AG08395 (cell line): ENCODE measurements around the gene CPSF4L.

Experiments
- DNase-seq: peaks from one replicate; pipeline ENCODE4 v3.0.0; 2012; ENCODE audit warnings: mixed read lengths, low spot score

CPSF4L gene

DNA sequence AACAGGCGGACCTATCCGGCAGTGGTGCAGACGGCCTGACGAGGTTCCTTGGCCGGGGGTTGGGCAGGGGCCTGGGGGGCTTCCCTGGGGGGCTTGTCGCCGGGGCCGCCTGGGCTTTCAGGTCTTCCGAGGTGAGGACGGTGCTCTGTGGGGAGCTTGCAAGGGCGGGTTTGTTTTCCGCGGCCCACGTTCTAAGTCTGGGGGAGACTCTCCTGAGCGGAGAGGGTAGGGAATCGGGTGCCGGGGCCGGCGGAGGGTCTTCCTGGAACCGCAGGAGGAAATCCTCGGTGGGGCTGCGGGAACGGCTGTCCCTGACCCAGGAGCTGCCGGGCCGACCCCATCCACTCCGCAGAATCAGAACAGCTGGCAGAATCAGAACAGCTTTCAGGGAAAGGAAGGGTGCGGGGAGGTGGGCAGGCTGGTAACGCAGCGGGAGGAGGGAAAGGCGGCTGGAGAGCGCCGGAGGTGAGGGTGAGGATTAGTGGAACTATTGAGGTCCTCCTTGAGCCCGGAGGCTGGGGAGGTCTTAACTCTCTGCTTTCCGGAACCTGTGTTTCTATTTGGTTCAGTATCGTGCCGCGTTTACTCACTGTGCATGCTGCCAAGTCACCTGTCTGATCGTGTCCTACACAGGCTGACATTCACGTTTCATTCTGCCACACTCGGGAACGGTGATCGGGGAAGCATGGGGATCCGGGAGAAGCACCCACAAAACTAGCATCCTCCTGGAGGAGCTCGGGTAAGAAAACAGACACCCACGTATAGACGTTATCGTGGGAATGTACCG, 28.9 kb downstream of the CPSF4L start:
- DNase-seq: peak; percentile 44

DNA sequence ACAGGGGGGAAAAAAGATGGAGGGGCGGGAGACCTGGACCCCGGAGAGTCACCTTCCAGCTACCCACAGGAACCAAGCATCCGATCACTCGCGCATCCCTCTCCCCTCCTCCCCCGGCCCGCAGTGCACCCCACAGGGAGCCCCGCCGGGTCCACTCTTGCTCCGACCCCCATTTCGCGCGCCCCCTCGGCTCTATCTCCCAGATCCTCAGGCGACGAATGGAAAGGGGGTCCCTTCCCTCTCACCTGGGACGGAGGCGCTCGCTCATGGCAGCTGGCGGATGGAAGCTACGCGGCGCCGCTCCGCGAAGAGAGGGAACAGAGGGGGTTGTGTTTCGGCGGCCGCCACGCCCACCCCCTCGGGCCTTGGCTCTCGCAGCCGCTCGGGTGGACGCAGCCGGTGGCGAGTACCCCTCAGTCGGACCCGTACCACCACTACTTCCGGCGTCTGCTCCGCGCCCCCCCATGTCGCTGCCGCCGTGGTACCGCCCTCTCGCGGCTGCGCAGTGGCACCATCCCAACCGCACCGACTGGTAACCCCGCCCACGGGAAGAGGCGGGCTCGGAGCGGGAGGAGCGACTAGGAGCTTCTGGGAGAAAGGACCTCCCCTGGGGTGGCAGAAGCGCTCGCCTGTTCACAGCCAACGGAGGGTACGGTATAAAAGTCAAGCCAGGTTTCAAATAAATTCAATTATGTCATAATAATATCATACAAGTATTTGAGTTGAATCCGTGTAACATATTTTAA, 29.7 kb downstream of the CPSF4L start:
- peak; percentile 98 for DNase-seq

DNA sequence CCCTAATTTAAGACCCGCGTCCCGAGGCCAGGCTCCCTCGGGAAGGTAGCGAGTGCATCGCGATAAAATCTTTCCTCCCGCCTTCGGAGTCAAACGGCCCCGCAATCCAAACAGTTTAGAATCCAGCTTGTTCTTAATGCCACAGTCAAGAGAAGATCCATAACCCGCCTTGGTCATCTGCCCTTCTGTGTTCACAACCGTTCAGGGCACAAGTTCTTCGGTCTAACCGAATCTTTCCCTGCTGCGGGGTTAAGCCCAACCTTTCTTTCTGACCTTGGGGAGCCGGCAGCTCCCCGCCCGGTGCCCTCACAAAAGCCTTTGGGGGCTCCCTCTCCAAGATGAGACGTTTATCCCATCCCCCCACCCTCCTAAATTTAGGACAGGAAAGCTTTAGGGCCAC, 30.3 kb downstream of the CPSF4L start:
- peak; percentile 24 for DNase-seq

DNA sequence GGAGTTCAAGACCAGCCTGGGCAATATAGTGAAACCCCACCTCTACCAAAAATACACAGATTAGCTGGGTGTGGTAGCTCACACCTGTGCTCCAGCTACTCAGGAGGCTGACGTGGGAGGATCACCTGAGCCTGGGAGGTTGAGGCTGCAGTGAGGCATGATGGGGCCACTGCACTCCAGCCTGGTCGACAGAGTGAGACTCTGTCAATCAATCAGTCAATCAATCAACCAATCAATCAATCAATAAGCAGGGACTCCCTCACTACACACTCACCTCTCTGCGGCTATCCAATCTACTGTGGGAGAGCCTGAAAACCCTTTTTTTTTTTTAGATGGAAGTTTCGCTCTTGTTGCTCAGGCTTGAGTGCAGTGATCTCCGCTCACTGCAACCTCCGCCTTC, 31.6 kb downstream of the CPSF4L start:
- no peak for DNase-seq

DNA sequence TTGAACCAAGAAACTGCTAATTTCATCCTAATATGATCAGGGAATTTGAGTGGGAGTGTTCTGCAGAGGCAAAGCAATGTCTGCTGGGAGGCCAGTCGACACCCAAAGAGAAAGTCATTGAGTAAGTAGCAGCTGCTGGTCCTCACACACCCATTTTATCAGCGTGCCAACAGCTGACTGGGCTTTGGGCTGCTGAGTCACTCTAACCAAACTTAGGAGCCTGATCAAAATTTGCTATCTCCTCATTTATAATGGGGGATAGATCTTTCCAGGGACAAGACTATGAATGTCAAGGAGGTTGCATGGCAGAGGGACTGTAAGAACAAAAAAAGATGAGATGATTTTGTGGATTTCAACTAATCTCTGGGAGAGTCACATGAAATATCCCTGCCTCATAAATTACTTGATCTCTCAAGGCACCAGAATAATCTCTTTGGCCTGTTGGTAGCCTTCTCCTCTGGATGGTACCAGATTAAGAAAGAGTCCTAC, 32.9 kb downstream of the CPSF4L start:
- DNase-seq: peak; percentile 95

DNA sequence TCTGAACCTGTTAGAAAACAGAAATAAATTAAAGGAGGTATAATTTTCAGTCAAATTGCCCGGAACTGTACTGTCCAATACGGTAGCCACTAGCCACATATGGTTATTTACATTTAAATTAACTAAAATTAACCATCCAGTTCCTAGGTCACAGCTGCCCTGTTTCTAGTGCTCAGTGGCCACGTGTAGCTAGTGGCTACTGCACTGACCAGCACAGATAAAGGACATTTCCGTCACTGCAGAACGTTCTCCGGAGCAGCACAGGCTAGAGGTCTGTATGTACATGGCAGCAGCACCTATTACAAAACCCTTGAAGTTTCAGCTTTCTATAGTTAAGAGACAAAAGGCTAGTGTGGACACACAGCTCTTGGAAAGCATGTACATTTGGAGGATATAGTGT, 33.7 kb downstream of the CPSF4L start:
- no peak for DNase-seq

DNA sequence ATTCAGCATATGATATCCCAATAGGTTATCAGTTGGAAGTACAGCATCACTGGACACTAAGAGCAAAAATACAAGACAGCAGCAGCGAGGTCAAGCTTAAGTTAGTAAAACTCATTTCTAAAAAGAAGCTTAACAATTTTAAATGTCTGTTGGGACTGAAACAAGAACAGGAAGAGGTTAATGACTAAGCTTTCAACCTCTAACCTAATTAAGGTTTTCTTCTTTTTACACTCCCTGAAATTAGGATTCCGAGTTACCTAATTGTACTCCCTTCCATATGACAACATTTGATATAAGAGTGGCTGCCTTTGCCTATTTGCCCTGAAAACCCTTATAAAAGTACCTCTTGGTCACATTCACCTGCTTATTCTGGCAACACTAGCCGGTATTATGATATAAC, 34.3 kb downstream of the CPSF4L start:
- DNase-seq: no peak

DNA sequence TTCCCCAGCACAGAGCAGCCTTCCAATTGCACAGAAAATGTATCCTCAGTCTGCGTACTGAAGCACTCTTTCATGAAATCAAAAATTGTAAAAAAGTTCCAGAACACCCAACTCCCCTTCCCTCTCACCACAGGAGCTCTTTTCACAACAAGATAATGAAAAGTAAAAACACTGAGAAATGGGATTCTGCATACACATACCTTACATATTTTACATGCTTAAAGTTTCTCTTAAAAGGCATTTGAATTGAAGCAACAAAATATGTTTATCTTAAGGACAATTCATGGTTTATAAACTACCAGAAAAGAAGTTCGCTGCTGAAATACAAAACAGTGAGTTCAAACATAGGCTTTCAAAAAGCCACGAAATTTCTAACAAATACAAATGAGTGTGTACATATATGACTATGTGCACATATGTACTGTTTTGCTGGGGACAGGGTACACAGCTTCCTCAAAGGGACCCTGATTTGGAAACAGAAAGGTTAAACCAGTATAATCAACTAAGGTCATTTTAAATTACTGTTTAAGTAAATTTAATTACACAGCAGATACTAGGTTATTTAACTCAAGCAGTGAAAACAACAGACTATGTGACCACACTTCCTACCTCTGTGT, 35.0 kb downstream of the CPSF4L start:
- DNase-seq: no peak

DNA sequence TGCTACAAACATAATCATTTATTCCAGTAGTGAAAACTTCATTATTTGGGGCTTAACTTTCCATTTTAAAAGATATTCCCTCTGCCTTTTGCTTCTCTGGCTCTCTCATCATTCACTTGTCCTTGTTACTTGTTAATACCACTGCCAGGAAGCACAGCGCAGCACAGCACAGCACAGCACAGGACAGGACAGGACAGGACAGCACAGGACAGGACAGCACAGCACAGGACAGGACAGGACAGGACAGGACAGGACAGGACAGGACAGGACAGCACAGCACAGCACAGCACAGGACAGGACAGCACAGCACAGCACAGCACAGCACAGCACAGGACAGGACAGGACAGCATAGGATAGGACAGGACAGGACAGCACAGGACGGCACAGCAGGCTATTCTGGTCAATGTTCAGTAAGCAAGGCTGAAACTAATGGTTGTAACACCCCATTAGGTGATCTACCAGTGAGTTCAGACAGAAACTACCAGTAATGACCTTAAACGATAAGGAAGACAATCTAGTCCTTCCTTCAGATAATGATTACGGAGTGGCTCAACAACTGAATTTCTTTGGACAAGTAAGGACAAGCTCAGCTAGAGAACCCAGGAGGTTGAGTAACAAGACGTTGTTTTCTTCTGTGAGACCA, 36.9 kb downstream of the CPSF4L start:
- DNase-seq: no peak

DNA sequence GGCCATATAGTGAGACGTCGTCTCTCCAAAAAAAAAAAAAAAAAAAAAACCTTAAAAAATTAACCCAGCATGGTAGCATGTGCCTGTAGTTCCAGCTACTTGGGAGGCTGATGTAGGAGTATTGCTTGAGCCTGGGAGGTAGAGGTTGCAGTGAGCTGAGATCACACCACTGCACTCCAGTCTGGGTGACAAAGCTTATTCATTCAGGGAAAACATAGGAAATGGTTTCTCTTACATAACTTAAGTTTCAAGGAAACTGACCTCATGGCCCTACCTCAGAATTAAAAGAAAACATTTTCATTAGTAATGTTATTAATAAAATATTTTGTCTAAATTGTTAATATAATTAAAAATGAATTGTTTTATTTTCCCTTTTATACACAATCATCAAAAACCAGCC, 37.4 kb downstream of the CPSF4L start:
- no peak for DNase-seq

DNA sequence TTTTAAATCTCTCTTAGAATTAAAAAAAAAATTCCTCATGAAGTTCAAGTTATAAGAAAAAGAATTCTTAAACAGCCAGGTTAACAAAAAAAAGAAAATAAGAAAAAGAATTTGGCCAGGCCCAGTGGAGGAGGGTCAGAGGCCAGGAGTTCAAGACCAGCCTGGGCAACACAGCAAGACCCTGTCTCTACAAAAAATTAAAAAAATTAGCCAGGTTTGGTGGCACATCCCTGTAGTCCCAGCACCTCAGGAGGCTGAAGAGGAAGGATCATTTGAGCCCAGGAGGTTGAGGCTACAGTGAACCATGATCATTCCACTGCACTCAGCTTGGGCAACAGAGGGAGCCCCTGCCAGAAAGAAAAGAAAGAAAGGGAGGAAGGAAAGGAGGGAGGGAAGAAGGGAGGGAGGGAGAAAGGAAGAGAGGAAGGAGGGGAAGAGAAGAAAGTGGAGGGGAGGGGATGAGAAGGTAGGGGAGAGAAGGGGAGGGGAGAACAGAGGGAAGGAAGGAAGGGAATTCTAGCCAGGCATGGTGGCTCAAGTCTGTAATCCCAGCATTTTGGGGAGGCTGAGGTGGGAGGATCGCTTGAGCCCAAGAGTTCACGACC, 38.0 kb downstream of the CPSF4L start:
- no peak for DNase-seq

DNA sequence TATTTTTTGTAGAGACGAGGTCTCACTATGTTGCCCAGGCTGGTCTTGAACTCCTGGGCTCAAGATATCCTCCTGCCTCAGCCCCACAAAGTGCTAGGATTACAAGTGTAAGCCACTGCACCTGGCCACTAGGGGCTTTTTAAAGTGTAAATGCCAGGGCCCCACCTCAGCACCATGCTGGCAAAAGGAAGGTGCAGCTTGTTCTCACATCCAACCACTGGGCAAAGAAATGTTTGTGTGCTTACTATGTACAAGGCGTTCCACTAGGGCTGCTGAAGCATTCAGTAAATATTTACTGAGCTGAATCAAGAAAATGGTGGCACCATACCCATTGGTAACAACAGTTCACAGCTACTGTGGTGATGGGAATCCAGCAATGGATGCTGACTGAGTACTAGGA, 46.2 kb downstream of the CPSF4L start:
- DNase-seq: no peak

DNA sequence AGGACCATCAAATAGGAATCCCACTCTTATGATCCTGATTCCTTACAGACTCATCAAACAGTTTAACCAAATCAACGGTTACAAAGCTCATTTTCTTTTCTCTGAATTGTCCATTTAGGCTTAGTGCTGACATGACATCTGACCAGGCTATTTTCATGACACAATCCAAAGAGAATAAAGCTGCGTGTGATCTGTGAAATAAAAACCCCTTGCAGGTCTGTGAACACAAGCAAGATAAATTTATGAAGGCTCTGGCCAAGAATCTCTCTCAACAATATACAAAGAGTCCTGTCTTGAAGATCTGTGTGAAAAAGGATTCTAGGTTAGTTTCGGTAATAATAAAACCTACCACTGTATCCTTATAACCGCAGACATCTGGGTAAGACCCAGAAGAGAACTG, 46.8 kb downstream of the CPSF4L start:
- DNase-seq: no peak

DNA sequence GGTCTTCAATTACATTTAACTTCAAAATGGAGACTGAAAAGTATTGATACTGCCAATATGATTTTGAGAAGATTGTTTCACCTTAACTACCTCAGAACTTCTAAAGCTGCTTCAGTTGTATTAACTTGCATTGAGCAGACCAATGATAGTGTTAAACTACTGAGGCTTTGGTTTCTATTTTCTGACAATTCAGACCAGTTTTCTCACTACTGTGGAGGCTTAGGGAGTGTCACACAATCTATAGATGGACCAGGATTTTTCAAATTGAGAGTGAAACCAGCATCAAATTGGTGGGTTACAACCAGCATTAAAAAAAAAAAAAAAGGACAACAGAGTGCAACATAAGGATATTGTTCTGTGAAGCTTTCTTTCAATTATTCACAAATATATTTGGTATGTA, 47.7 kb downstream of the CPSF4L start:
- DNase-seq: no peak

DNA sequence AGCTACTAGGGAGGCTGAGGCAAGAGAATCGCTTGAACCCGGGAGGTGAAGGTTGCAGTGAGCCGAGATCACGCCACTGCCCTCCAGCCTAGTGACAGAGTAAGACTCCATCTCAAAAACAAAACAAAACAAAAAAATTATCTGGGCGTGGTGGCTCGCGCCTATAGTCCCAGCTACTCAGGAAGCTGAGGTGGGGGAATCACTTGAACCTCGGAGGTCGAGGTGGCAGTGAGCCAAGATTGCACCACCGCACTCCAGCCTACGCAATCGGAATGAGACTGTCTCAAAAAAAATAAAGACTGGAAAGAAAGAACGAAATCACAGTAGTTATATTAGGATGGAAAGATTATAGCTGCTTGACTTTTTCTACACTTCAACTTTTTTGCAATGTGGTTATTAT, 49.9 kb downstream of the CPSF4L start:
- no peak for DNase-seq

DNA sequence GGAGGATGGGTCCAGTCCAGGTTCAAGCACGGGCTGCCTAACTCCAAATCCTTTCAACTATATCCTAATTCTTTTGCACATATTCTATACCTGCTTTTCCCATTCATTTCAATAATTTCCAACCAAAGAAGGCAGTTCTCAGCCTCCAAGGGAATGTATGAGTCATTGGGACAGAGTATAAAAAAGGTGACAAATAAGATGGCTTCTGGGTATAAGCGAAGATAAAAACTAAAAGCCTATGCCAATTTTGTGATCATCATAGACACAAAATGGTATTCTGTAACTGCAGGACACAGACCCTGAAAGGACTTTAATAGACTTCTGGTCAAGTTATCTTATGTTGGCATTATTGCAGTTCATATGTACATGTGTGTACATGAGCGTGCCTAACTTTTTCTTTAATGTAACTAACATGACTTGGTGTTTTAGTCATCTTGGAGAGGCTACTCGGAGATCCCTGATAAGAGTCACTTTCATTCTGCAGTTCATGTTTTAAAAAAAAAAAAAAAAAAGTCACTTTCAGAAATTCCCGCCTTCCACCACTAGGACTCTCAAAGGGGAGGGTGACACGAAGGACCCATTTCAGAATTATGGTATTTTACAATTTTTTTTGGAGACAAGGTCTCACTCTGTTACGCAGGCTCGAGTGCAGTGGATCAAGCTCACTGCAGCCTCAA, 51.5 kb downstream of the CPSF4L start:
- peak; percentile 43 for DNase-seq

DNA sequence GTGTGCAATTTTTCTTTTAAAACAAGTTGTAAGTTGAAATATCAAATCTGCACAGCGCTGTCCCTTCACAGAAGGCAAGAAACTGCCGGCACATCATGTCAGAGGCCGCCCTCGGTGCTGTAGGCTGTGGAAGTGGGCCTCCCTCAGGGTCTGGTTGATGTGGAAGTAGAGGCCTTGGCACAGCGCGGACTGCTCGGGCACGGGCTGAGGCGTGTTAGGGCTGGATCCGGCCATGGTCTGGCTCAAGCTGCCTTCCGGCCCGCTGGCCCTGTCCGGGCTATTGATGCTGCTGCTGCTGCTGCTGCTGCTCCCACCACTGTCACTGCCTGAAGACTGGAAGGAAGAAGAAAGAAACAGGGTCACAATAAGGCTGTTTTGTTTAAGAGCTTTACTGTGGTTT, 52.2 kb downstream of the CPSF4L start:
- no peak for DNase-seq

DNA sequence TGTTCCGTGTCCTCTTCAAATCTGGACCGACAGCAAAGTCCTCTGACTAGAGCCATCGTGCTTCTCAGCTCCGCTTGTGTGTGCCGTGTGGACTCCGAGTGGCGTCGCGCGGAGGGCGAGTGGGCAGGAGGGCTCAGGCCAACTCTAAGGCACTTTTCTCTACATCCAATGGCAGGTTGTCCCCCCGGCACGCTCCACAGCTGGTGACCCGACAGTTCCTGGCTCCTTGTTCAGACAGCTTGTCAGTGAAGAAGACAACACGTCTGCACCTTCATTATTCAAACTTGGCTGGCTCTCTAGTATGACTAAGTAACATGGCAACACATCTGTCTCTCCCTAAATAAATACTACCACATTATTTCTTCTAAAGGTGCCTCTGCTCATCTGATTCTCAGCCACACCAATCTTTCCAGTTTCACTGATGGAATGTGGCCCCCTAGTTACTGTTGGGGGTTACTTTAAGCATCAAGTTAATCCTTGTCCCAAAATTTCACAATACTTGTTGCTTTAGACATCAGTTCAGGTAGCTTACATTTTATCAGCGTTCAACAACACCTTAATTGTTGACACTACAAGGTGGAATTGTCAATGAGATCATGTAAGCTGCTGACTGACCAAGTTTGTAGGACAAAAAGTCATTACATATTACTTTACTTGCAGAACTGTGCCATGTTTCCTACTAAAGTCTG, 53.4 kb downstream of the CPSF4L start:
- no peak for DNase-seq

DNA sequence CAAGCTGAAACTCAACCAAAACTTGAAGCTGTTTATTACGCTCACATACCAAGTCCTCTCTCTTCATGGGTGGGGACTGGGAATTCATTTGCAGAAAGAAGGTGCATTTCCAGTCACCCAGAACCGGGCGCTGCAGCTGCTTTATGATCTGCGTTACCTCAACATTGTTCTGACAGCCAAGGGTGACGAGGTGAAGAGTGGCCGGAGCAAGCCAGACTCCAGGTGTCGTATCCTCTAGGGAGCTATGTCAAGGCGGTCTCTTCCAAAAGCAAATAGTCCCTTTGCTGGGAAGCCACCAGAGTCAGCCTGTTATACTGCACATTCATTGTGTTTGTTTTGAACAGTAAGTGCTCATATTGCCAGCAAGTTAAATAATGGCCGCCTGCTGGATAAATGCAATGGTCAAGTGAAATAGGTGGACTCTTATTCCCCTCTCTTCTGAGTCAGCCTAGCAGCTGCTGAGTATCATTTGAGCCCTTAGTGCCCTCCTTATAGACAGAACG, 56.2 kb downstream of the CPSF4L start:
- no peak for DNase-seq

DNA sequence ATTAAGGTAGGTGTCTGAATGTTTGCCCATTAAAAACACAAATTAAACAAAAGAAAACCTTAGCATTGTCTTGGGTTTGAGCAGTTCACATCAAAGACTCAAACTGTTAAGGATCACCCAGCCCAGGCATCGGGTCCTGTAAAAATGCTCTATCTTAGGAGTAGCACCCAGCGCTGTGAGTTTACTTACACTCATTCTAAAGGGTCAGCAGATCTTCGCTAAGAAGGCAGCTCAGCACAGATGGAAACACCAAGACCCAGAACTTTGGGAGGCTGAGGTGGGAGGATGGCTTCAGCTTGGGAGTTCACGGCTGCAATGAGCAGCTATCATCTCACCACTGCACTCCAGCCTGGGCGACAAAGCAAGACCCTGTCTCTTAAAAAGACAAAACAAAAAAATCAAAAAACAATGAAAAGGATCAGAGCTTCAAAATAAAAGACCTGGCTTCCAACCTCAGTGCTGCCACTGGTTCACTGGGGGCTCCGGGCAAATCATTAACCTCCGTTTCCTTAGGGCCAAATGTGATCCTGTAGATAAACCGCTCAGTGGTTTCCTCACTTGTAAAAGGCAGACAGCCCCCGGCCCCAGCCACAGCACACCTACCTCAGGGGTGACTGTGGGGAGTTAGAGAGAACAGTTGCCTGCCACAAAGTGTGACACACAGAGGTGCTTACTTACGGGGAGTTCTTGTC, 57.7 kb downstream of the CPSF4L start:
- DNase-seq: no peak
